Lower lobe of right lung (tissue), 2 donors: ENCODE data around the gene MCL1. TPM values are rescaled to one million over a fixed set of nuclear protein-coding genes. Genes with fewer than 3 reads are reported as not detected.

ENCODE experiments used
- ATAC-seq, 2 donors: fragments of 200-7000 bp; cut with Tn5 transposase; one replicate each; pipeline ENCODE4 v1.9.1; 2020 to 2022; ENCODE audit warnings: mild to moderate bottlenecking in 2 of 2, moderate library complexity in 2 of 2
- DNase-seq: peaks from one replicate; pipeline ENCODE4 v3.0.0-alpha.2; 2020
- H3K27ac ChIP-seq: fragments of 200-600 bp; one replicate; pipeline ENCODE4 v1.8.0; 2022
- H3K27me3 ChIP-seq: fragments of 200-600 bp; one replicate; pipeline ENCODE4 v1.8.0; 2022; ENCODE audit warnings: low read depth
- H3K36me3 ChIP-seq: fragments of 200-600 bp; one replicate; pipeline ENCODE4 v1.8.0; 2022; ENCODE audit warnings: mild to moderate bottlenecking
- H3K4me1 ChIP-seq: fragments of 200-600 bp; one replicate; pipeline ENCODE4 v1.8.0; 2022
- H3K4me3 ChIP-seq: fragments of 200-600 bp; one replicate; pipeline ENCODE4 v1.8.0; 2022; ENCODE audit warnings: mild to moderate bottlenecking
- H3K9me3 ChIP-seq: fragments of 200-600 bp; one replicate; pipeline ENCODE4 v1.8.0; 2022
- intact Hi-C: fragments of 100-400 bp; cut with DNase I; formaldehyde crosslinking; loops from one replicate; pipeline ENCODE4 v1.11.0; 2022
- total RNA-seq: library from RNA; stranded (reverse); fragmentation: NEBNext Ultra II Directional; extraction: Animal tissue kit (Norgen Biotek cat#: 25700); gene quantifications from one replicate; pipeline ENCODE4 v1.2.1, GENCODE V29; 2021
- TF ChIP-seq, protein P1 (sequence below): fragments of 200-600 bp; IDR thresholded peaks from one replicate; pipeline ENCODE4 v1.8.0; 2022; ENCODE audit warnings: antibody characterized with exemption, mild to moderate bottlenecking
- donor health status: DM: no; HTN: yes; CAD: no; lungs with severe emphysema.

Gene MCL1
- total RNA-seq, 1 donor from 2014 or later = 387 TPM

- TF ChIP-seq, protein P1, sequence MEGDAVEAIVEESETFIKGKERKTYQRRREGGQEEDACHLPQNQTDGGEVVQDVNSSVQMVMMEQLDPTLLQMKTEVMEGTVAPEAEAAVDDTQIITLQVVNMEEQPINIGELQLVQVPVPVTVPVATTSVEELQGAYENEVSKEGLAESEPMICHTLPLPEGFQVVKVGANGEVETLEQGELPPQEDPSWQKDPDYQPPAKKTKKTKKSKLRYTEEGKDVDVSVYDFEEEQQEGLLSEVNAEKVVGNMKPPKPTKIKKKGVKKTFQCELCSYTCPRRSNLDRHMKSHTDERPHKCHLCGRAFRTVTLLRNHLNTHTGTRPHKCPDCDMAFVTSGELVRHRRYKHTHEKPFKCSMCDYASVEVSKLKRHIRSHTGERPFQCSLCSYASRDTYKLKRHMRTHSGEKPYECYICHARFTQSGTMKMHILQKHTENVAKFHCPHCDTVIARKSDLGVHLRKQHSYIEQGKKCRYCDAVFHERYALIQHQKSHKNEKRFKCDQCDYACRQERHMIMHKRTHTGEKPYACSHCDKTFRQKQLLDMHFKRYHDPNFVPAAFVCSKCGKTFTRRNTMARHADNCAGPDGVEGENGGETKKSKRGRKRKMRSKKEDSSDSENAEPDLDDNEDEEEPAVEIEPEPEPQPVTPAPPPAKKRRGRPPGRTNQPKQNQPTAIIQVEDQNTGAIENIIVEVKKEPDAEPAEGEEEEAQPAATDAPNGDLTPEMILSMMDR = no peak
- no peaks in the 10 kb centered on the region for H3K9me3 ChIP-seq
- DNase-seq (no peak), ATAC-seq (no peak)
- intact Hi-C loops = no loop called here
- peaks cover 23% of the 10 kb centered on the region for H3K4me1 ChIP-seq
- H3K27ac ChIP-seq = no peak overlapping the region
- no peaks in the 10 kb centered on the region for H3K27me3 ChIP-seq
- no peak overlapping the region for H3K4me3 ChIP-seq
- H3K36me3 ChIP-seq = no peaks in the 10 kb centered on the region
These were observed 33.0 kb downstream of the MCL1 start for GRCh38 chr1:150546294-150546937.

DNA sequence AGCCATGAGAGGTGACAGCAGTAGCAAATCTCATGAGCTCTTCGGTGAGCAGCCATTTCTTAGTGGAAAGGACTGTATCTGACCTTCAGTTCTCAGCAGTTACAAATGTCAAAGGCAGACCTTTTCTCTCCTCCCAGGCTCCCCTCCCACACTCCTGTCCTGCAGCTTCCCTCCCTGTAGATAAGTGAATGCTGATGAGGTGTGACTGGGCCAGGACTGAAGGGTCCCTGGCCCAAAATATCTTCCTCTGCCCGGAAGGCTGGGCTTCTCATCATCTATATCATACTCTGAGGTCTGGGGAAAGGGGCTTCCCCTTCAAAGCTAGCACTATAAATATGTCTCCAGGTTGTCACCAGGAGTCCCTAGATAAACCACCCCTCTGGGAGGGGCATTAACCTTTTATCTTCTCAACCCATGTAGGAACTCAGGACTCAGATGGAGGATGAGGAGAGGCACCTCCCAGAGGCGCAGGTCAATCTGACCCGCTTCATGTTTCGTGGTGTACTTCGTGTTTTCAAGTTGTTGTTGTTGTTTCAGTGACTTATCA lies 33.9 kb downstream of the MCL1 start:
- H3K4me1 ChIP-seq = peaks cover 14% of the 10 kb centered on the region
- TF ChIP-seq, protein P1 = no peak
- ATAC-seq (no peak), DNase-seq (no peak)
- no peak overlapping the region for H3K27ac ChIP-seq
- intact Hi-C loops = no loop called here
- H3K9me3 ChIP-seq = no peaks in the 10 kb centered on the region
- no peak overlapping the region for H3K4me3 ChIP-seq
- H3K36me3 ChIP-seq = no peaks in the 10 kb centered on the region
- no peaks in the 10 kb centered on the region for H3K27me3 ChIP-seq

- Histone ChIP-seq H3K27me3 (no peaks in the 10 kb centered on the region), H3K4me1 (peaks cover 4% of the 10 kb centered on the region), H3K4me3 (no peak overlapping the region), H3K36me3 (no peaks in the 10 kb centered on the region), H3K9me3 (no peaks in the 10 kb centered on the region), H3K27ac (no peak overlapping the region)
- intact Hi-C loops = no loop called here
- DNase-seq (no peak), ATAC-seq (peak in 1 of 2 donors; percentile 22)
- TF ChIP-seq, protein P1 = no peak
These were observed 35.2 kb downstream of the MCL1 start for GRCh38 chr1:150544204-150544603.

- DNase-seq (no peak), ATAC-seq (peak; percentile 38 to 46)
- TF ChIP-seq, protein P1 = no peak
- Histone ChIP-seq H3K4me1 (peaks cover 4% of the 10 kb centered on the region), H3K36me3 (no peaks in the 10 kb centered on the region), H3K4me3 (no peak overlapping the region), H3K27ac (no peak overlapping the region), H3K9me3 (no peaks in the 10 kb centered on the region), H3K27me3 (no peaks in the 10 kb centered on the region)
- intact Hi-C loops = no loop called here
These were observed 35.8 kb downstream of the MCL1 start for GRCh38 chr1:150543500-150544143.

- no peaks in the 10 kb centered on the region for H3K27me3 ChIP-seq
- no peak overlapping the region for H3K4me3 ChIP-seq
- H3K27ac ChIP-seq = no peak overlapping the region
- no peaks in the 10 kb centered on the region for H3K36me3 ChIP-seq
- TF ChIP-seq, protein P1 = no peak
- no peaks in the 10 kb centered on the region for H3K9me3 ChIP-seq
- peak; percentile 41 to 68 for ATAC-seq
- DNase-seq = peak; percentile 40
- H3K4me1 ChIP-seq = peaks cover 1% of the 10 kb centered on the region
- intact Hi-C loops = no loop called here
These were observed 41.4 kb downstream of the MCL1 start for GRCh38 chr1:150537732-150538684.
